GM12865 (cell line): ENCODE measurements around the gene TBC1D21.

Experiments used
- DNase-seq: peaks from one replicate; pipeline ENCODE4 v3.0.0; 2010; ENCODE audit warnings: low read depth
- H3K4me3 ChIP-seq: 2 replicates; pipeline ENCODE4 v1.5.1; 2011; ENCODE audit warnings: mild to moderate bottlenecking, low read depth, low read length, control low read depth
- TF ChIP-seq, protein P1 (sequence below): IDR thresholded peaks from 2 replicates; pipeline ENCODE4 v1.5.1; 2011; ENCODE audit warnings: low read length, control low read depth, low read depth, inconsistent platforms; ENCODE audit not compliant: insufficient read depth; ENCODE audit errors: missing control alignments

The TBC1D21 gene

DNA sequence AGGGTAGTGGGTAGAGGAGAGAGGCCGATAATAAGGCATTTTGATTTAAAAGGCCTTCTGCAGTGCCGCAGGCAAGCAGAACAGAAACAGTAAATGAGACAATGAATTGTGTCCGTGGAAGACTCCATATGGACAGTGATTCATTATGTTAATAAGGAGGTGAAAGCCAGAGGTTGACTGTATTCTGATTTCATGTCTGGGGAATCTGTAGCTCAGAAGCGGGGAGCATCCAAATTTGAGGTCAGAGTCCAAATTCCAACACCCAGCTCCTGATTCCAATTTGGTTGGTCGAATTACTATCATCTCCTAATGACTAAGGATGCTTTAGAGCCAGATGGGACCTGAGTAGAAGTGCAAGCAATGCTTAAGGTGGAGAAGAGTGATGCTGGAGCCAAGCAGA, 1.0 kb upstream of the TBC1D21 start:
- H3K4me3 ChIP-seq, result no peak overlapping the region
- no peak for DNase-seq
- TF ChIP-seq, protein P1, sequence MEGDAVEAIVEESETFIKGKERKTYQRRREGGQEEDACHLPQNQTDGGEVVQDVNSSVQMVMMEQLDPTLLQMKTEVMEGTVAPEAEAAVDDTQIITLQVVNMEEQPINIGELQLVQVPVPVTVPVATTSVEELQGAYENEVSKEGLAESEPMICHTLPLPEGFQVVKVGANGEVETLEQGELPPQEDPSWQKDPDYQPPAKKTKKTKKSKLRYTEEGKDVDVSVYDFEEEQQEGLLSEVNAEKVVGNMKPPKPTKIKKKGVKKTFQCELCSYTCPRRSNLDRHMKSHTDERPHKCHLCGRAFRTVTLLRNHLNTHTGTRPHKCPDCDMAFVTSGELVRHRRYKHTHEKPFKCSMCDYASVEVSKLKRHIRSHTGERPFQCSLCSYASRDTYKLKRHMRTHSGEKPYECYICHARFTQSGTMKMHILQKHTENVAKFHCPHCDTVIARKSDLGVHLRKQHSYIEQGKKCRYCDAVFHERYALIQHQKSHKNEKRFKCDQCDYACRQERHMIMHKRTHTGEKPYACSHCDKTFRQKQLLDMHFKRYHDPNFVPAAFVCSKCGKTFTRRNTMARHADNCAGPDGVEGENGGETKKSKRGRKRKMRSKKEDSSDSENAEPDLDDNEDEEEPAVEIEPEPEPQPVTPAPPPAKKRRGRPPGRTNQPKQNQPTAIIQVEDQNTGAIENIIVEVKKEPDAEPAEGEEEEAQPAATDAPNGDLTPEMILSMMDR, result no peak

DNA sequence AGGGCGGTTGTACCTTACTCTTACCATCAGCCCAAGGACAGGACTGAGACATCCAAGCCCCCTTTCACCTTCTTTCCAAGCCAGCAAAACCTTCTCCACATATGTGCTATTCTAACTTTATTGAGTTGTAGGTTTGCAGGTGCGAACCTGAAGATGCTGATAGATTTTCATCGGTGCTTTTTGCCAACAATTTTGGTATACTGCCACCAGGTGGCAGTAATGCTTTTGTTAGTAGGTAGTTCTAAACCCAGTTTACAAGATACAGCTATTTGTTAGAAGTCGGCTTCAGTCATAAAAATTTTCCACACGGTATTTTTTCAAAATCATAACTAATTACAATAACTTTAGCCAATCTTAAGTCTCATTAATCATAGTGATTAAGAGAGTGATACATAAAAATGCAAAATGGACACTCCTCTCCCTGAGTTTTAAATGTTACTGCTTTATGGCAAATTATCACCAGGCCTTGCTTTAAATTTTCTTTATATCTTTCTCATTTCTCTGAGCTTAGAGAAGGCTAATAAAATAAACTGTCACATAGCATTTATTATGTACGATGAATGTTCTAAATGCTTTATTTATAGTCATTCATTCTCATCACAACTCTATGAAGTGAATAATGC, 636 bp downstream of the TBC1D21 start:
- H3K4me3 ChIP-seq, result no peak overlapping the region
- peak; percentile 63 for DNase-seq
- TF ChIP-seq, protein P1, result peak; percentile 59

DNA sequence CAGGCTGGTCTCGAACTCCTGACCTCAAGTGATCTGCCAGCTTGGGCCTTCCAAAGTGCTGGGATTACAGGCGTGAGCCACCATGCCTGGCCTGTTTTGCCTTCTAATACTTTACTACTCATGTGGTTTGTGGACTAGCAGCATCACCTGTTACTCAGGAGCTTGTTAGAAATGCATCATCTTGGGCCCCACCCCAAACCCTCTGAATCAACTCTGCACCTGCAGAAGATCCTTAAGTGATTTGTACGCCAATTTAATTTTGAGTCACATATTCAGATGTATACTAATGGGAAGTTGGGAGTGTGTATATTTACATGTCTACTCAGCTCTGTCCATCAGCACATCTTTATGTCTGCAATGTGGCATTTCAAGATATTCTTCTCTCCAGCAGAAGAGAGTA, 6.1 kb downstream of the TBC1D21 start:
- TF ChIP-seq, protein P1, result no peak
- H3K4me3 ChIP-seq, result no peak overlapping the region
- DNase-seq, result no peak

DNA sequence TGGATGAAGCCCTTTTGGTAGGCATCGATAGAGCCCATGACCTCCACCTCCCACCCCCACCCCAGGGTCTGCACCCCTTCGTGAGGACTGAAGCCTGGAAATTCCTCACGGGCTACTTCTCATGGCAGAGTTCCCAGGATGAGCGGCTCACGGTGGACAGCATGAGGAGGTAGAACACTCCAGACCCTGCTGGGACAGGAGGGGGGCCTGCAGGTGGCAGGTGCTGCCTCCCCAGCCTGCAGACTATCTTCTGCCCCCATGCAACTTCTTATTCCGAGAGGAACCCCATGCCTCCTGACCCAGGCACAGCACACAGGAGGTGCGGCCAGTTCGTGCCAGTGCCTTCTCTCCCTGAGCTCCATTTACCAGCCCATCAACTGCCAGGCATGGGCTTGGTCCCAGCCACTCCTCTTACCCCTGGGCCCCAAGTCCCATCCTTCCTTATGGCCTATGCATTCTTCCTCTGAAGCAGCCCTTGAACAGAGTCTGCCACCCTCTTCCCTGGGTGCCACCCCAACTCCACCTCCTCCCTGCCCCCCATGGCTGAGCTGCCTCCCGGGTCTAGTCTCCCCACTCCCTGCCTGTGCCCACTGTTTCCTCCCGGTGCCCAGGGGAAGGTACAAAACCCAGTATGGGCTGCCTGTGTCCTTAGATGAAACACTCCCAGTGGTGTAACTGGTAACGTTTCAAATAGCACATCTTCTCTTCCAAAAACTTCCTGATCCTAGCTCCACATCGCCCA, 8.4 kb downstream of the TBC1D21 start:
- TF ChIP-seq, protein P1, result no peak
- H3K4me3 ChIP-seq, result no peak overlapping the region
- DNase-seq, result no peak

DNA sequence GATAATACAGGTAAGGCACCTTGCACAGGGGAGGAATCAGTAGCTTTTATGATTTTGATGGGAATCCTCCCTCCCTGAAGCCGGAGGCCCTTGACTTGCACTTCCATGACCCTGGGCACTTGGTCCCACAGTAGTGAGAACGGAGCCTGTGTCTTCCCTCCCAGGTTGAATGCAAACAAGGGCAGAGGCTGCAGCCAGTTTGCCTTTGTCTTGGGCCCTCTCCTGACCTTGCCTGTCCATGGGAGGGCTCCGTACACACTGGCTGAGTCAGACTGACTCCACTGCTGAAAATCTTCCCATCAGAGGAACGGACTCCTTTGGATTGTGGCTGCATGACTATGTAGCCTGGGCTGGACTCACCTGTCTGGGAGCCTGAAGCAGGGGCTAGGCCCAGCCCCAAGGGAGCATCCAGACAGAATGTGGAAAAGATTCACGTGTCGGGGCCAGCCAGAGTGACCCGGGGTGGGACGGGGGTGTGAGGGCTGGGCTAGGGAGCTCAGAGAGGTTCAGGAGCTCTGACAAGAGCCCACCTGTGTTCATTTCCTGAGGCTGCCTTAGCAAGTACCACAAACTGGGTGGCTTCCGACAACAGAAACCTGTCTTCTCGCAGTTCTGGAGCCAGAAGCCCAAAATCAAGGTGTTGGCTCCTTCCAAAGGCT, 9.5 kb downstream of the TBC1D21 start:
- DNase-seq, result no peak
- no peak overlapping the region for H3K4me3 ChIP-seq
- TF ChIP-seq, protein P1, result no peak

DNA sequence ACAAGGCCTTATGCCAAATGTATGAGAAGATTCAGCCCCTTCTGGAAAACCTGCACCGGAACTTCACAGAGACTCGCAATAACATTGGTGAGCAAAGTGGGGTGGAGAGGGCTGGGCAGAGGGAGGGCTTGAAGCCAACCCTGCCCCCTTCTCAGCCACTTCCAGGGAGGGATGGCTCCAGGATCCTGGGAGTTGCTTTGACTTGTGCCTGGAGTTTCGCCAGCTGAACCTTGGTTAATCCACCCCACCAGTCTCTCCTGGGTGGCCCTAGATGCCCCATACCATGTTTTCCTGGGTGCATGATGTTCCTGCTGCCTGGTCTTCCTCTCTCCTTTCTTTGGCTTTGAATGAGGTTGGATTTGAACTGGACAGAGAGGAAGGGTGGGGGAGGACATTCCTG, 10.8 kb downstream of the TBC1D21 start:
- TF ChIP-seq, protein P1, result no peak
- no peak overlapping the region for H3K4me3 ChIP-seq
- DNase-seq, result no peak
